HG03442 (cell line): ENCODE data around the gene PTPN12.
"Not testable (repeated sequence)": the region's sequence is repeated elsewhere in the genome, so short reads cannot be mapped to it uniquely, and the experiment has no call there.

Source experiments
- ATAC-seq: cut with Tn5 transposase; IDR thresholded peaks from one replicate; pipeline ENCODE4 v1.9.1; 2021; ENCODE audit warnings: mild to moderate bottlenecking, moderate library complexity; ENCODE audit not compliant: unreplicated experiment

PTPN12 gene

GRCh38 chr7:77537136-77537777, at the start of gene PTPN12:
PTPN12 (plus strand) TSS chr7:77537295; CDS start chr7:77537547, 252 bp downstream.
- ATAC-seq = peak; percentile 23

- ATAC-seq = no peak
Measured at GRCh38 chr7:77488986-77489385, 48.1 kb upstream of the PTPN12 start.

- no peak for ATAC-seq
Measured at GRCh38 chr7:77497079-77497478, 40.0 kb upstream of the PTPN12 start.

- peak; percentile 85 for ATAC-seq
Measured at GRCh38 chr7:77498659-77499379, 38.3 kb upstream of the PTPN12 start.

GRCh38 chr7:77501192-77501515, 35.9 kb upstream of the PTPN12 start:
- ATAC-seq = no peak

- ATAC-seq = no peak
Measured at GRCh38 chr7:77504951-77505350, 32.1 kb upstream of the PTPN12 start.

GRCh38 chr7:77506899-77507298, 30.2 kb upstream of the PTPN12 start:
- no peak for ATAC-seq

GRCh38 chr7:77513002-77513670, 24.0 kb upstream of the PTPN12 start:
- ATAC-seq = not testable (repeated sequence)

GRCh38 chr7:77516085-77516484, 21.0 kb upstream of the PTPN12 start:
- ATAC-seq = no peak

GRCh38 chr7:77520261-77520660, 16.8 kb upstream of the PTPN12 start:
- no peak for ATAC-seq

- ATAC-seq = not testable (repeated sequence)
Measured at GRCh38 chr7:77521537-77521936, 15.6 kb upstream of the PTPN12 start.

GRCh38 chr7:77524731-77525130, 12.4 kb upstream of the PTPN12 start:
- ATAC-seq = no peak

- ATAC-seq = no peak
Measured at GRCh38 chr7:77525231-77525630, 11.9 kb upstream of the PTPN12 start.

GRCh38 chr7:77528368-77528767, 8.7 kb upstream of the PTPN12 start:
- no peak for ATAC-seq

- no peak for ATAC-seq
Measured at GRCh38 chr7:77529279-77529678, 7.8 kb upstream of the PTPN12 start.

- ATAC-seq = no peak
Measured at GRCh38 chr7:77531038-77531437, 6.1 kb upstream of the PTPN12 start.

- ATAC-seq = no peak
Measured at GRCh38 chr7:77532247-77532646, 4.8 kb upstream of the PTPN12 start.

- not testable (repeated sequence) for ATAC-seq
Measured at GRCh38 chr7:77532732-77533131, 4.4 kb upstream of the PTPN12 start.

- ATAC-seq = not testable (repeated sequence)
Measured at GRCh38 chr7:77534046-77534445, 3.0 kb upstream of the PTPN12 start.

GRCh38 chr7:77536017-77536412, 1.1 kb upstream of the PTPN12 start:
- ATAC-seq = no peak

GRCh38 chr7:77536413-77537135, 521 bp upstream of the PTPN12 start:
- peak; percentile 92 for ATAC-seq
